GM21423 (cell line): Measurements from ENCODE around the gene BEST2.
A peak's percentile ranks its signal among the peaks of the same experiment; 100 is the strongest.
"Not testable (repeated sequence)": the region's sequence is repeated elsewhere in the genome, so short reads cannot be mapped to it uniquely, and the experiment has no call there.

Source experiments
- ATAC-seq: cut with Tn5 transposase; IDR thresholded peaks from one replicate; pipeline ENCODE4 v1.9.1; 2021; ENCODE audit warnings: mild to moderate bottlenecking, moderate library complexity; ENCODE audit not compliant: unreplicated experiment

BEST2 gene

GRCh38 chr19:12797607-12798006, 46.0 kb downstream of the BEST2 start:
- not testable (repeated sequence) for ATAC-seq

GRCh38 chr19:12799742-12800465, 48.3 kb downstream of the BEST2 start:
- ATAC-seq, result no peak

GRCh38 chr19:12800466-12800770, 48.8 kb downstream of the BEST2 start:
- ATAC-seq, result no peak

- ATAC-seq, result no peak
These were observed 49.4 kb downstream of the BEST2 start for GRCh38 chr19:12800923-12801465.

GRCh38 chr19:12801466-12802266, 50.1 kb downstream of the BEST2 start, which contains the start of the genes PRDX2 and THSD8:
Gene PRDX2, minus strand, starts transcription at chr19:12801800. Its CDS starts 539 bp downstream, at chr19:12801261.
Gene THSD8, plus strand, starts transcription at chr19:12802069. Its CDS starts 3 bp downstream, at chr19:12802072.
- ATAC-seq, result peak; percentile 45

- no peak for ATAC-seq
These were observed 50.9 kb downstream of the BEST2 start for GRCh38 chr19:12802267-12803106.

GRCh38 chr19:12804051-12804450, 52.5 kb downstream of the BEST2 start:
- no peak for ATAC-seq

GRCh38 chr19:12806242-12807081, 54.9 kb downstream of the BEST2 start, which contains the start of gene RNASEH2A:
Gene RNASEH2A, plus strand, starts transcription at chr19:12806584. Its CDS starts 90 bp downstream, at chr19:12806674.
- peak; percentile 77 for ATAC-seq
